Activated CD8-positive, alpha-beta memory T cell treated with anti-CD3 and anti-CD28 coated beads for 36 hours (primary cell): ENCODE data around the gene CPE. TPM values are rescaled to one million over a fixed set of nuclear protein-coding genes. Genes with fewer than 3 reads are reported as not detected.

Source experiments
- CTCF ChIA-PET: fragments of 350-600 bp; sonication (Branson Sonifier 250); formaldehyde crosslinking; loops from one replicate; lab custom pipeline; 2021; ENCODE audit warnings: antibody characterized with exemption; lab: Charles Lee
- POLR2A ChIA-PET: fragments of 350-600 bp; sonication (Branson Sonifier 250); formaldehyde crosslinking; loops from one replicate; lab custom pipeline; 2021; ENCODE audit warnings: antibody characterized with exemption; lab: Charles Lee
- total RNA-seq, 2 experiments: library from RNA; stranded (reverse); gene quantifications; one replicate each; pipeline ENCODE4 v1.2.3, GENCODE V29; 2021

The CPE gene
- total RNA-seq, 2 experiments from 2014 or later: not detected

DNA sequence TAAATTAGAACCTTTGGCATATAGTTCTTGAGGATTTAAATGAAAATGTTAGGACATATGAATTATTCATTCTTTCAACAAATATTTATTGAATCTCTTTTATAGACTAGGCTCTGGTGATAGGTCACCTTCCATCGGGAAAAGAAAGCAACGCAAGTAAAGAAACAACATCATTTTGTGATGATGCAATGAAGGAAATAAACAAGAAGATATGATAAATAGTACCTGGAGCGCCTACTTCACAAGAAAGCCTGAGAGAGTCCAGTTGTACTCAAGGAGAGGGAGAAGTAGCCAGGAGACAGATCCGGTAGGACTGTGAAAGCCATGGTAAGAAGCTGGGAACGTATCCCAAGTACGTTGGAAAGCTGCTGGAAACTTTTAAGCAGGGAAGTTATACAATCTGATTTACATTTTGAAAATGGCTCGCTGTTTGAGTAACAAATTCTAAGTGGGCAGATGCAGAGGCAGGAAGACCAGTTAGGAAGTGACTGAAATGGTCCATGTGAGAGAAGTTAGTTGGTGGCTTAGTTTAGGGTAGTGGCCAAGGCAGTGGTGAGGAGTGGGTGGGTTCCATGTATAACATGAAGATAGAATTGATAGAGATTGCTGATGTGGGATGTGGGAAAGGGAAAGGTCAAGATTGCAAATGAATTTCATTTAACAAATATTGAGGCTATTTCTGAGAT is 17.7 kb upstream of the CPE start:
- CTCF ChIA-PET: no interaction called here
- POLR2A ChIA-PET: no interaction called here

GRCh38 chr4:165361810-165362209 is 17.0 kb upstream of the CPE start:
- POLR2A ChIA-PET: interaction anchor here (0.6 kb wide), 1 partner anchor 31 kb away, joined by 3 read pairs; no protein-coding TSS in a partner anchor
- CTCF ChIA-PET: no interaction called here

GRCh38 chr4:165364452-165365080 is 14.2 kb upstream of the CPE start:
- POLR2A ChIA-PET: interaction anchor here (0.5 kb wide), 1 partner anchor 232 kb away, joined by 3 read pairs; no protein-coding TSS in a partner anchor
- CTCF ChIA-PET: no interaction called here

- POLR2A ChIA-PET: no interaction called here
- CTCF ChIA-PET: no interaction called here
Observed at GRCh38 chr4:165367040-165367439, 11.8 kb upstream of the CPE start.

- POLR2A ChIA-PET: no interaction called here
- CTCF ChIA-PET: no interaction called here
Observed at GRCh38 chr4:165368114-165368513, 10.7 kb upstream of the CPE start.

DNA sequence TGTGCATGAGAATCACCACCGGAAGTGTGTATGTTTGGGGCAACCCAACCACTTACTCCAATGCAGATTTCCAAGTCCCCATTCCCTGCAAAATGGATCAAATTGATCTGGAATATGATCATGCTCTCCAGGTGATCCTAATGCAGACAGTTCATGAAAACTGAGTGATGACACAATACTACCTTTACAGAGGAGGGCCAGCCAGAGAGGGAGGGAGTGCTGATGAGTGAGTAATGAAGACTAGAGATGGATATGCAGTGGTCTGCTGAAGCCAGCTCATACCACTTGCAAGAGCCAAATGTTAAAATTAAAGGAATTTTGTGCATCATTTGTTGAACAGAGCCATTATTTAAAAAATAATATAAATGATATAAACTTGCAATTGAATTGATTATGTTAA is 10.2 kb upstream of the CPE start:
- POLR2A ChIA-PET: no interaction called here
- CTCF ChIA-PET: no interaction called here

DNA sequence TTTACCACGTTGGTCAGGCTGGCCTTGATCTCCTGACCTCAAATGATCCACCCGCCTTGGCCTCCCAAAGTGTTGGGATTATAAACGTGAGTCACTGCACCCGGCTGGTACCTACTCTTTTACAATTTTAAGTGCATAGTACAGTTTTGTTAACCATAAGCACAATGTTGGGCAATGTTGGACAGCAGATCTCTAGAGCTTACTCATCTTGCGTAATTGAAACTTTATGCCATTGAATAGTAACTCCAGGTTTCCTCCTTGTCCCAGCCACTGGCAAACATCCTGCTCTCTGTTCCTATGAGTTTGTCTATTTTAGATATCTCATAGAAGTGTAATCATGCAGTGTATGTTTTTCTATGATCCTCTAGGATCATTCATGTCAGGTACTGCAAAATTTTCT is 9.3 kb upstream of the CPE start:
- ChIA-PET POLR2A (no interaction called here), CTCF (no interaction called here)

- ChIA-PET CTCF (no interaction called here), POLR2A (no interaction called here)
Observed at GRCh38 chr4:165370530-165370929, 8.3 kb upstream of the CPE start.

- ChIA-PET POLR2A (no interaction called here), CTCF (no interaction called here)
Observed at GRCh38 chr4:165375465-165375864, 3.3 kb upstream of the CPE start.

GRCh38 chr4:165378398-165378744 is 437 bp upstream of the CPE start:
- ChIA-PET POLR2A (no interaction called here), CTCF (no interaction called here)

GRCh38 chr4:165379678-165380064 is 863 bp downstream of the CPE start:
- ChIA-PET POLR2A (no interaction called here), CTCF (no interaction called here)

DNA sequence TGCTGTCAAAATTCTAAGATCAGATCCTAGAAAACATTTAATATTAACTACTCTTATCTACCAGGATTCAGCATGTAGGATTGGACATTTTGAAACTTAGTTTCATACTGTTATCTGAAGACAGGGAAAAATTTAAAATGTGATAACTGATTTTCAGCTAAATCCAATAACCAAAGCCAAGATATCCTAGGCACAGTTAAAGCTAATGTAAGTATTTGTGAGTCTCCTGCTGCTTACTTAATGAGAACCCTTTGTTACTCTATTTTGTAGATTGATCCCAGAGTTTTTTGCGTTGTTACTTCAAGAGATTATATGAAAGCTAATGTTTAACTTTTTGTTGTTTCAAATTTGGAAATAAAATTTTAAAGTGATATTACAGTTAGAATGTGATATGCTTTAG is 2.0 kb downstream of the CPE start:
- ChIA-PET CTCF (no interaction called here), POLR2A (no interaction called here)

GRCh38 chr4:165381821-165382373 is 3.1 kb downstream of the CPE start:
- ChIA-PET POLR2A (no interaction called here), CTCF (no interaction called here)

GRCh38 chr4:165382640-165383039 is 3.8 kb downstream of the CPE start:
- ChIA-PET POLR2A (no interaction called here), CTCF (no interaction called here)

GRCh38 chr4:165383591-165384073 is 4.8 kb downstream of the CPE start:
- CTCF ChIA-PET: no interaction called here

GRCh38 chr4:165384186-165384585 is 5.4 kb downstream of the CPE start:
- CTCF ChIA-PET: no interaction called here
- POLR2A ChIA-PET: no interaction called here

More at GRCh38 chr4:165383591-165384073, 4.8 kb downstream of the CPE start:
- POLR2A ChIA-PET: no interaction called here

- ChIA-PET CTCF (interaction anchor here (0.6 kb wide), 1 partner anchor 309 kb away, joined by 3 read pairs; no protein-coding TSS in a partner anchor), POLR2A (no interaction called here)
Observed at GRCh38 chr4:165384598-165384997, 5.8 kb downstream of the CPE start.

DNA sequence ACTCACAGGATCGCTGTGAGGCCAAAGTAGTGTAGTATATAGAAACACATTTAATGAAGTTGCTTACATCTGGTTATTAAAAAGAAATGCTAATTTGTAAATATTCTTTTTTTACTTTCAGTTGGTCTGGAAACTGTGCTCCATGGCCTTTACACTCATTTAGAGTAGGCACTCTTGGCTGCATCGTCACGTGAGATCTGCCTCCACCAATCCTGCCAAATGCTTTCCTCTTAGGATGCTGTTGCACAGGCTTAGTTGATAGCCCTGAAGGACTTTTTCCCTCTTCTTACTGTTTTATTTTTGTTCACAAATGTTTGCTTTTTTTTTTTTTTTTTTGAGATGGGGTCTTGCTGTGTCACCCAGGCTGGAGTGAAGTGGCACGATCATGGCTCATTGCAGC is 6.3 kb downstream of the CPE start:
- ChIA-PET CTCF (interaction anchor here (0.6 to 0.7 kb wide), 3 partner anchors 209 to 310 kb away, joined by 3 read pairs; partner anchors contain the start of gene TMEM192), POLR2A (no interaction called here)

- CTCF ChIA-PET: interaction anchor here (0.6 kb wide), 1 partner anchor 272 kb away, joined by 3 read pairs; no protein-coding TSS in a partner anchor
- POLR2A ChIA-PET: no interaction called here
Observed at GRCh38 chr4:165386328-165386727, 7.5 kb downstream of the CPE start.

DNA sequence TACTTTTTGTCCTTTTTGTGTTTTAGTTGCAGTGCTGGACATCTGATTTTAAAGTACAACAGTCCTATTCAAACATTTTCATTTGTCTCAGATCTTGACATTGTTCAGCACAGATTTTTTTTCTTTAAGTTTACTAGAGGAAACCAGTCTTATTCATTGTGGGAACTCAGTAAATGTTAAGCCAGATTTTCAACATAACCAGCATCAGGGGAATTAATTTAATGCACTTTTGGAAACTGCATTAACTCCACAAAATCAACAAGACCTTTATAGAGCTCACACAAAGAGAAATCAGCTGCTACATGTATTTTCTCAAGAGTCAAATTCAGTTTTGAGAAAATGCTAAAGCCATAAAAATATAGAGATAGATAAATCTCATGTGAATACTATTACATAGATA is 9.9 kb downstream of the CPE start:
- ChIA-PET POLR2A (no interaction called here), CTCF (no interaction called here)

- ChIA-PET POLR2A (no interaction called here), CTCF (no interaction called here)
Observed at GRCh38 chr4:165393051-165393450, 14.2 kb downstream of the CPE start.
